OCI-M2 (cell line): Measurements from ENCODE around the gene CDHR3.
"Not testable (repeated sequence)": the region's sequence is repeated elsewhere in the genome, so short reads cannot be mapped to it uniquely, and the experiment has no call there.

ENCODE experiments used
- DNase-seq: peaks from one replicate; lab custom pipeline; 2025; ENCODE audit not compliant: unreplicated experiment; lab: John Stamatoyannopoulos, UW

The CDHR3 gene

DNA sequence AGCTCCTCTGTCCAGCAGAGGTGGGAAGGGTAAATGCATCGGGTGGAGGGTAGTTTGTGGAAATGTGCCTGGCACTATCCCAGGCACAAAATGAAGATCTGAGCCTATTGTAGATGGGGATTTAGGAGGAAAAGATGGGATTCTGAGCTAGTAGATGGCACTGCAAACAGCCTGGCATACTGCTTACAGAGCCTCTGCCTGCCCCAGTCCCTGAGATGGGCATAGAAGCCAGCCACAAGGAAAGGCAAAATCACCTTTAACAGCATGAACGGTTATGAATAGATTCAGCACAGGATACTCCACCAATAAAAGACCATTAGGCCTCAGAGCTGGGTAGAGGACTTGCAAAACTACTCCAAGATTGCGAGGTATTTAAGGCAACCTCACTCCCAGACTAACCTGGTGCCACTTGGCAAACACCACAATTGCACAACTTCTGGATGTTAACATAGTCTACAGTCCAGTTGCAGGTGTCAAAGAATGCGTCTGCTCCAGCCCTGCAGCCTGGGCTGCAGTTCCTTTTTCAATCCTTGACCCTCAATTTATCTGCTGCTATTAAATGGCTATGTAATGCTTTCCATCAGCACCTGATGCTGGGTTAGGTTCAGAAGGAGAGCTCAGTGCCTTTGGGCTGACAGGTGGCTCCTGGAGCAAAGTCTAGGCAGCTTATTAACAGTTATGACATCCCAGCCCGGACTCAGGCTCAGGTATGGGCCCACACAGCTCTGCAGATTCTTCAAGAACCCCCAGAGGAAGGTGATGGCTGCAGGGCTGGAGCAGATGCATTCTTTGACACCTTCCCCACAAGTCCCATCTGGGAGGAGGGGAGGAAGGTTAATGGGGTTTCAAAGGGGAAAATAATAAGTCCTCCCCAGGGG is 34.0 kb downstream of the CDHR3 start:
- no peak for DNase-seq

DNA sequence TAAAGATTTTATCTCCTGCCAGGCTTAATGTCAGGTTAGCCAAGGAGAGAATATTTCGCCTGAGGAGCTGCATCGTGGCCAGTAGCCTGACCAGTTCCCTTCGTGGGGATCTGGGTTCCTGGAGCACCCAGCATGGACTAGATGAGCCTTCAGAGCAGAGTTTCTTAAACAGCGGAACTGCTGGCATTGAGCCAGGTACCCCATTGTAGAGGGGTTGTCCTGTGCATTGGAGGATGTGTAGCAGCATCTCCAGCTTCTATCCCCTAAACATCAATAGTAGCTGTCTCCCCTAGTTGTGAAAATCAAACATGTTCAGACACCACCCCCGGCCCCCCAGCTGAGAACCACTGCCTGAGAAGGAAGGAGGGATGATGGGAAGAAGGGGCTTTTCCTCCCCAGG is 36.2 kb downstream of the CDHR3 start:
- no peak for DNase-seq

DNA sequence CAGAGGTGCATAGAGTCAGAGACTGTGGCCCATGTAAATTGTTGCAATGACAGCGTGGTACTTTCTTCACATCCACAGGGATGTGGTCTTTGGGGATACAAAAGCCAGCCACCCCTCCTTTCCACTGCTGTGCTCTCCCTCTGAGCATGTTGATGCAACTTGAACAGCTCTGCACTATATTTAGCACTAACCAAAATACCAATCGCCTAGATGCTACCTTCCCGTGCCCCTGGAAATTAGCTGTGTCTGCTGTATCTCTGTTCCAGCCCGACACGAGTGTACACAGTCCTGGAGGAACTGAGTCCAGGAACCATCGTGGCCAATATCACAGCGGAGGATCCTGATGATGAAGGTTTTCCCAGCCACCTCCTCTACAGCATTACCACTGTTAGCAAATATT is 38.1 kb downstream of the CDHR3 start:
- no peak for DNase-seq

- DNase-seq = no peak
These were observed 38.8 kb downstream of the CDHR3 start for GRCh38 chr7:106001886-106002285.

- no peak for DNase-seq
These were observed 40.5 kb downstream of the CDHR3 start for GRCh38 chr7:106003525-106004064.

DNA sequence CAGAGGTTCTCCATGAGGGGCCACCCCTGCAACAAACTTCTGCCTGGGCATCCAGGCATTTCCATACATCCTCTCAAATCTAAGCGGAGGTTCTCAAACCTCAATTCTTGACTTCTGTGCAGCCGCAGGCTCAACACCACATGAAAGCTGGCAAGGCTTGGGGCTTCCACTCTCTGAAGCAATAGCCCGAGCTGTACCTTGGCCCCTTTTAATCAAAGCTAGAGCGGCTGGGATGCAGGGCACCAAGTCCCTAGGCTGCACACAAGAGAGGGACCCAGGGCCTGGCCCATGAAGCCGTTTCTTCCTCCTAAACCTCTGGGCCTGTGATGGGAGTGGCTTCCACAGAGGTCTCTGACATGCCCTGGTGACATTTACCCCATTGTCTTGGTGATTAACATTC is 43.8 kb downstream of the CDHR3 start:
- no peak for DNase-seq

GRCh38 chr7:106007796-106008195 is 44.7 kb downstream of the CDHR3 start:
- DNase-seq = not testable (repeated sequence)

DNA sequence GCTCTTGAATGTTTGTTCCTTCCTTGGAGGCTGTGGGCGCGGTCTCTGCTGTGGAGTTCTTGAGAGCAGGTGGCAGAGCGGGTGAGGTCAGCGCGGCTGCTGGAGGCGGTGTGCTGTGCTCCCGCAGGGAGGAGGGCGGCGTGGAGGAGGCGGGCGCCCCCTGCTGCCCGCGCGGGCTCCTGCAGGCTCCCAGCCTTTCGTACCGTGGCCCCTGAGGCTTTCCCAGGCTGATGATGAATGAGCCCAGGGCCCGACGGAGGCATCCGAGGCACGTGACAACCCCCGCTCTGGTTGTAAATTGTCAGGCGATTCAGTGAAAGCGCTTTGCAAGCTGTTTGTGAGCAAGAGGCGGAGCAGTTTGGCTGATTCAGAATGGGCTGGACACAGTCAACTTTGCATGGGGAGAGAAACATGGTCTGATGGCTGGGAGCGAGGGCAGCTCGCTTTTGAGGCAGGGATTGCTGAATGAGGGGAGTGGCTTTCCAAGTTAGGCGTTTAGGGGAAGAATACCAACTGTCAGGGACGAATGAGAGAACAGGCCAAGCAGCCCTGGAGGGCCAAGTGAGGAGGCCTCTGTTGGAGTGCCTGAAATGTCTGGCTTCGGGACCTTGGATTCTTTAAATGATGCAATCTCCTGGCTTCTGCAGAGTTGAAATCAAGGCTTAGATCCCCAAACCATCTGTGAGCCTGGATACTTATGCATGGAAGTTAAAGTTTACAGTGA is 46.6 kb downstream of the CDHR3 start:
- DNase-seq = no peak

- no peak for DNase-seq
These were observed 47.3 kb downstream of the CDHR3 start for GRCh38 chr7:106010331-106010730.

DNA sequence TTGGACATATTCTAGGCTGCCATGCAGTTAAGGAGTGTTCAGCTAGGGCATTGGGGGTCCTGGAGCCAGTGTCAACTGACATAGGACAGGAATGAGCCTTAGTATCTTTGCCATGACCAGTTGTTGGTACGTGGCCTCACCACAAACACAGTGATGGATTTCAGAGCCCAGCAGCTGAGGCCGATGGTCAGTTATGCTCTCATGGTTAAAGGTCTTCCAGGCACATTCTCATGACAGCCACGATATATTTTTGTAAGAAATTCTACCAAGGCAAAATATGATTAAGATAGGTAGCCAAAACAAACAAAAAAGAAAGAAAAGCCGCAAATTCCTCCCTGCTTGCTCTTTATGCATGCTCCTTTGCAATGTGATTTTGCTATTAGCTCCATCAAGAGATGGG is 47.8 kb downstream of the CDHR3 start:
- DNase-seq = no peak

- no peak for DNase-seq
These were observed 49.1 kb downstream of the CDHR3 start for GRCh38 chr7:106012184-106012583.

GRCh38 chr7:106012935-106013439 is 49.9 kb downstream of the CDHR3 start:
- no peak for DNase-seq

- DNase-seq = no peak
These were observed 52.5 kb downstream of the CDHR3 start for GRCh38 chr7:106015381-106016218.

- no peak for DNase-seq
These were observed 53.3 kb downstream of the CDHR3 start for GRCh38 chr7:106016331-106016730.

DNA sequence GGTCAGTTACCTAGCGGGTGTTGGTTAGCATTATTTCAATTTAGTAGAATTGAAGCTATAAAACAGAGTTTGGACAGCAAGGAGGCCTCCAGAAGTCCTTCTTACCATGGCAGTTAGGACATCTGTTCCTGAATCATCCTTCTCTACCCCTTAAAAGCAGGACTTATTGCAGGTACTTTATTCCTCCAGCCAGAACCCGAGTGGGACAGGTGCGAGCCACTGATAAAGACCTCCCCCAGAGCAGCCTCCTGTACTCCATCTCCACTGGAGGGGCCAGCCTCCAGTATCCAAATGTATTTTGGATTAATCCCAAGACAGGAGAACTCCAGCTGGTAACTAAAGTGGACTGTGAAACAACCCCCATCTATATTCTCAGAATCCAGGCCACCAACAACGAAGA is 54.6 kb downstream of the CDHR3 start:
- no peak for DNase-seq

DNA sequence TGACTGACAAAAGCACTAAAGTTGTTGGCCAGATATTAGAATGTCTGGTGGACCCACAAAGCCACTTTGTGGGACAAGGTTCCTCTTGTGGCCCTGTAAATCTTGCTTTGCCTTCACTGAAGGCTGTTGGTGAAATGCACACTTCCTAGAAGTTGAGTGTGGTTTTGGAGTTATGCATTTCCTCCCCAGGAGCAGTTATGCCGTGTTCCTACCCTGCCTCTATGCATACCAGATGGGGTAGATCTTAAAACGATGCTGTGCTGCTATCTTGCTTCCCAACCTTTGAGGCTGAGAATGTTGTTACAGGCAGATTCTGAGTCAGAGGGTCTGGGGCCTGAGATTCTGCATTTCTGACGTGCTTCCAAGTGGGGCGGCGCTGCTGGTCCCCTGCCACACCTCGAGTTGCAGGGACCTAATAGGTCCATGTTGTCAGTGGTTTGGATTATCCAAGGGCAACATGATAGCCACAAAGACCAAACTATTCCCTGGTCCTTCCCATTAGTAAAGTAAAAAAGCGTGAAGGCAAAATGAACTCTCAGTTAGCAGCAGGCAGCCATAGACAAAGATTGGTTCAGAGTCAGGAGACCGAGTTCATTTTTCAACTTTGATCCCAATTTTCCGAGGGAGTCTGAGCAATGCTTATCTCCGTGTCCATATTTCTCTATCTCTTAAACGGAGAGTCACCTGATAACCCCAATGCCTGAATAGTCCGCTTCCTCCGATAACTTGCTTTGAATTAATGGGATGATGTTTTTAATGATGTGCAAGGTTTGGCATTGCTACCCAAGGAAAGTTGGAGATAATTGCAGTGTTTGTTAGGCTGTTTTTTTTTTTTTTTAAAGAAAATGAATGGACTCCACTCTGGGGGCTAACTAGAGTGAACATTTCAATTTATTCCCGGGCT is 55.8 kb downstream of the CDHR3 start:
- no peak for DNase-seq

- DNase-seq = no peak
These were observed 56.4 kb downstream of the CDHR3 start for GRCh38 chr7:106019470-106019820.

DNA sequence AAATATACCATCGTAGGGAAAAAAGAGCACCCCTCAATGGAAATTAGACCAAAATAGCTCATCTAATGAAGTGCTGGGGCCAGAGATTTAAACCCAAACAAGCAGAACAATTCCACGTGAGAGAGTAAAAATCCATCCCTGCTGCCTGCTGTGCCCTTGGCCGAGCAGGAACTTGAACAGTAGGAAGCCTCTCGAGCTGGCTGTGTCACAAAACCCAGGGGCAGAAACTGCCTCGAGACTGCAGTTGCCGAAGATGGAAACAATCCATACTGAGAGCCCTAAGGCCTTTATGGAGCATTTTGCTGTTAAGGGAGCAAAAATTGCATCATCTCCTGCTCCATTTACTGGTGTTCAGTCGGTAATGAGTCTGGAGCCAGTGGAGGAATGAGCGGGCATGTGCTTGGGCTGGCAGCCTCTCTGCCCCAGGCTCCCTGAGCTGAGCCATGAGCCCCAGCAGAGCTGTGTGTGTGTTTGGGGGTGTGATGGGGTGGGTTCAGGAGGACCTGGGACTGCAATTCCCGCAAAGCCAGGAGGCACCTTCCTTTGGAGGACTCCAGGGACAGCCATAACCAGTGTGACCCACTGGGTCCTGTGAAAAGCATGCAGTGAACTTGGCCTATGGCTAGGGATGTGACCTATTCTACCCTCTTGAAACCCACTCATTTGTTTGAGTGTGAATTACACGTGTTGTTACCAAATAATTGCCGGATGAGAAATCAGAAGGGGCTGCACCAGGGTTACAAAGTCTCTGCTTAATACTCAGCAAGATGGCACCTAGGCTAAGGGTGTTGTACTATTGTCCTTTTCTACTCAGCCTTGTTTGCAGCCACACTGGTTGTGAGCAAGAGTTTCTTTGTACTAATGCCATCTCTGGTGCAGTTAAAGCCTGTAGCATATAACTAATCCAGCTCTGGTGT is 58.3 kb downstream of the CDHR3 start:
- DNase-seq = no peak

- no peak for DNase-seq
These were observed 59.2 kb downstream of the CDHR3 start for GRCh38 chr7:106022193-106022821.
